MCF 10A (cell line): Measurements from ENCODE around the gene TBC1D19. TPM values are rescaled to one million over a fixed set of nuclear protein-coding genes. Genes with fewer than 3 reads are reported as not detected.

ENCODE experiments used
- BruUV-seq: library from RNA; stranded (reverse); fragments of 400-500 nt; replicated peaks from 2 replicates; lab custom pipeline; 2021; lab: Mats Ljungman, UMichigan
- CTCF ChIA-PET: fragments of 300-600 bp; sonication (Branson Sonifier 250); formaldehyde crosslinking; extraction: SDS; loops from one replicate; lab custom pipeline; 2021; ENCODE audit warnings: antibody characterized with exemption, inconsistent platforms; lab: Yijun Ruan, JAX
- POLR2A ChIA-PET: fragments of 300-600, 350-650 bp; sonication (Branson Sonifier 250); formaldehyde crosslinking; extraction: SDS; loops from one replicate; lab custom pipeline; 2020; ENCODE audit warnings: antibody characterized with exemption, inconsistent platforms; lab: Yijun Ruan, JAX
- DNase-seq: peaks from one replicate; pipeline ENCODE4 v3.0.0-alpha.2; 2018; ENCODE audit not compliant: unreplicated experiment
- H3K27ac Mint-ChIP-seq: one replicate; pipeline ENCODE4 v1.8.0; 2022; ENCODE audit warnings: mild to moderate bottlenecking, low read depth, mixed read lengths; ENCODE audit not compliant: unreplicated experiment
- H3K27me3 Mint-ChIP-seq: one replicate; pipeline ENCODE4 v1.8.0; 2022; ENCODE audit warnings: mixed read lengths; ENCODE audit not compliant: insufficient read depth, unreplicated experiment
- H3K36me3 Mint-ChIP-seq: one replicate; pipeline ENCODE4 v1.8.0; 2022; ENCODE audit warnings: mild to moderate bottlenecking, moderate library complexity, mixed read lengths; ENCODE audit not compliant: insufficient read depth, unreplicated experiment
- H3K4me1 Mint-ChIP-seq: one replicate; pipeline ENCODE4 v1.8.0; 2022; ENCODE audit warnings: mixed read lengths; ENCODE audit not compliant: insufficient read depth, unreplicated experiment
- H3K4me3 Mint-ChIP-seq: one replicate; pipeline ENCODE4 v1.8.0; 2022; ENCODE audit warnings: mild to moderate bottlenecking, moderate library complexity, mixed read lengths; ENCODE audit not compliant: unreplicated experiment
- H3K9me3 Mint-ChIP-seq: one replicate; pipeline ENCODE4 v1.8.0; 2022; ENCODE audit warnings: mixed read lengths; ENCODE audit not compliant: unreplicated experiment
- CTCF ChIP-seq: fragments of 200-600 bp; IDR thresholded peaks from one replicate; pipeline ENCODE4 v1.8.0; 2022; ENCODE audit warnings: antibody characterized with exemption, mild to moderate bottlenecking; ENCODE audit not compliant: unreplicated experiment
- intact Hi-C: fragments of 100-400 bp; cut with micrococcal nuclease; formaldehyde crosslinking; loops from 2 replicates; pipeline ENCODE4 v1.14.1; 2022
- total RNA-seq: library from RNA; stranded (reverse); gene quantifications from 2 replicates; pipeline ENCODE4 v1.2.3, GENCODE V29; 2022

The TBC1D19 gene
- total RNA-seq, 1 experiment from 2014 or later: 9.6 TPM

DNA sequence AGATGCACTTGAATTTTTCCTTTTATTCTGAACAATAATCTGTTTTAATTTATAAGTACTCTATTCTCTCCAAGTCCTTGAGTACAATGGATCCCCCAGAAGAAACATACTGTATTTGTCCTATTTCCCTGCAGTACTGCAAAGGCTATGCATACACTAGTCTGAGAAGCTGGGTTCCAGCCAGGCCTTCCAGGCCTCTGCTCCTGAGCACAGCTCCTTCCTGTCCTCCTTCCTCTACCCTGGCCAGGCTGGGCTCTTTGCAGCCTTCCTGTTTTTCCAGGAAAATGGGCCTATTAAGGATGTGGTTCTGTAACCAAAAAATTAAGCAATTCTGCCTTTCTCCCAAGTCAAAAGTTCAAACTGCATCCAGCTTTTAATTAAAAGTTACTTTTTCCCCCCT lies 208.8 kb downstream of the TBC1D19 start:
- Mint-ChIP-seq H3K27me3 (no peaks in the 10 kb centered on the region), H3K4me1 (peaks cover 8% of the 10 kb centered on the region), H3K4me3 (no peak overlapping the region), H3K9me3 (no peaks in the 10 kb centered on the region), H3K36me3 (peaks cover 4% of the 10 kb centered on the region), H3K27ac (no peak overlapping the region)
- BruUV-seq: no TSS peak
- TF ChIP-seq CTCF: no peak
- intact Hi-C loops: no loop called here
- DNase-seq: no peak
- CTCF ChIA-PET: interaction anchor here (1.1 kb wide), 1 partner anchor 12 kb away, joined by 4 read pairs; no protein-coding TSS in a partner anchor
- POLR2A ChIA-PET: interaction anchor here (1.2 kb wide), 1 partner anchor 65 kb away, joined by 3 read pairs; no protein-coding TSS in a partner anchor

- CTCF ChIA-PET: no interaction called here
- Mint-ChIP-seq H3K4me1 (no peaks in the 10 kb centered on the region), H3K27me3 (no peaks in the 10 kb centered on the region), H3K36me3 (no peaks in the 10 kb centered on the region), H3K9me3 (no peaks in the 10 kb centered on the region), H3K4me3 (no peak overlapping the region), H3K27ac (no peak overlapping the region)
- intact Hi-C loops: no loop called here
- POLR2A ChIA-PET: no interaction called here
- no TSS peak for BruUV-seq
- no peak for DNase-seq
- TF ChIP-seq CTCF: no peak
These were observed 209.9 kb downstream of the TBC1D19 start for GRCh38 chr4:26793735-26794134.

GRCh38 chr4:26796081-26796480 lies 212.2 kb downstream of the TBC1D19 start:
- intact Hi-C loops: no loop called here
- ChIA-PET CTCF (interaction anchor here (0.6 kb wide), 1 partner anchor 134 kb away, joined by 3 read pairs; no protein-coding TSS in a partner anchor), POLR2A (no interaction called here)
- H3K36me3 Mint-ChIP-seq: no peaks in the 10 kb centered on the region
- no peak for DNase-seq
- no peak for TF ChIP-seq CTCF
- H3K4me1 Mint-ChIP-seq: no peaks in the 10 kb centered on the region
- no TSS peak for BruUV-seq
- H3K9me3 Mint-ChIP-seq: no peaks in the 10 kb centered on the region
- H3K4me3 Mint-ChIP-seq: no peak overlapping the region
- H3K27ac Mint-ChIP-seq: no peak overlapping the region
- H3K27me3 Mint-ChIP-seq: no peaks in the 10 kb centered on the region

GRCh38 chr4:26802790-26803189 lies 218.9 kb downstream of the TBC1D19 start:
- H3K9me3 Mint-ChIP-seq: no peaks in the 10 kb centered on the region
- no peaks in the 10 kb centered on the region for H3K4me1 Mint-ChIP-seq
- intact Hi-C loops: no loop called here
- CTCF ChIA-PET: no interaction called here
- BruUV-seq: no TSS peak
- POLR2A ChIA-PET: no interaction called here
- no peak overlapping the region for H3K27ac Mint-ChIP-seq
- TF ChIP-seq CTCF: no peak
- H3K4me3 Mint-ChIP-seq: no peak overlapping the region
- no peaks in the 10 kb centered on the region for H3K27me3 Mint-ChIP-seq
- H3K36me3 Mint-ChIP-seq: no peaks in the 10 kb centered on the region
- DNase-seq: no peak
